GM19043 (cell line): ENCODE data around the gene RALB.
"Not testable (repeated sequence)": the region's sequence is repeated elsewhere in the genome, so short reads cannot be mapped to it uniquely, and the experiment has no call there.

ENCODE experiments used
- ATAC-seq: cut with Tn5 transposase; IDR thresholded peaks from one replicate; pipeline ENCODE4 v1.9.1; 2021; ENCODE audit warnings: low read depth; ENCODE audit not compliant: unreplicated experiment

The RALB gene

GRCh38 chr2:120224735-120225548 is 27.7 kb upstream of the RALB start:
- no peak for ATAC-seq

GRCh38 chr2:120225549-120226065 is 27.0 kb upstream of the RALB start:
- ATAC-seq, result no peak

DNA sequence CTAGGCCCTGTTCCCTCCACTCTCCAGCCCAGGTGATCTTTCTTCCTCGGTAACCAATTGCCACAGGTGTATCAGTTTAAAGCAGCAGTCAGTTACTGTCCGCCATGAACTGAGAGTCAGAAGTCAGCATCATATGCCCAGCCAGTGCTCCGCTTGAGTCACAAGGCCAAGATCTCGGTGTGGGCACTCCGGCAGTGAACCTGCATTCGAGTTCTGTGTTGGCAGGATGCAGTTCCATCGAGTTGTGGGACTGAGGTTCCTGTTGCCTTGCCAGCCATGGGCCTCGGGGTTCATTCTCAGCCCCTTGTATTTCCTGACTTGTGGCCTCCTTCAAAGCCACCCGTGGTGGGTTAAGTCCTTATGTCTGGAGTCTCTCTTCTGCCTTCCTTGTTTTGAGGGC is 26.3 kb upstream of the RALB start:
- no peak for ATAC-seq

- ATAC-seq, result no peak
Observed at GRCh38 chr2:120227111-120227991, 25.3 kb upstream of the RALB start.

DNA sequence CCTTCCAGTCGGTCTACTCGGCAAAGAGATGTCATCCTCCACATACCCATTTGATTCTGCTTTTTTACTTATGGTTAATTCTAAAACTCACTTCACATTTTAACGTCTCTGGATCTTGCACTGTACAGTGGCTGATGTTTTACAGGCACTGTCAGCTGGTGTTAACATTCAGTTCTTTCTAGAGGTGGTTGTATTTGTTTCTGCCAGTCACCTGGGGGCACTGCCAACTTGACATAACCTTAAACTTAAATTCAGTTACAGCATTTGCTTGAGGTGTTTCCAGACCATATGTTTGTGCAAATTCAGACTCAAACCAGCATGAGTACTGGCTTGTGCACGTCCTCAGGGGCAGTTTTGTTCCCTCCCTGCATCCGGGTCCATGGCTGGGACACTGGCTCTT is 24.1 kb upstream of the RALB start:
- ATAC-seq, result no peak

DNA sequence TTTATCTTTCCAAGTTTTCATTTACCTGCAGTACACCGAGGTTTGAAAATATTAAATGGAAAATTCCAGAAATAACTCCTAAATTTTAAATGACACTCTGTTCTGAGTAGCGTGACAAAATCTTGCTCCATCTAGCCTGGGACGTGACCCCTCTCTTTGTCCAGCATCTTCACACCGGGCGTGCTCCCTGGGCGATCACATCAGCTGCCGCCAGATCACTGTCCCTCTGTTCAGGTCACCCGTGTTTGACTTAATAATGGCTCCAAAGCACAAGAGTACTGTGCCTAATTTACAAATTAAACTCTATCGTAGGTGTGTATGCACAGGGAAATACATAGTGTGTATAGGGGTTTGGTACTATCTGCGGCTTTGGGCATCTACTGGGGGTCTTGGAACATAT is 23.3 kb upstream of the RALB start:
- no peak for ATAC-seq

- ATAC-seq, result no peak
Observed at GRCh38 chr2:120230515-120231471, 21.9 kb upstream of the RALB start.

DNA sequence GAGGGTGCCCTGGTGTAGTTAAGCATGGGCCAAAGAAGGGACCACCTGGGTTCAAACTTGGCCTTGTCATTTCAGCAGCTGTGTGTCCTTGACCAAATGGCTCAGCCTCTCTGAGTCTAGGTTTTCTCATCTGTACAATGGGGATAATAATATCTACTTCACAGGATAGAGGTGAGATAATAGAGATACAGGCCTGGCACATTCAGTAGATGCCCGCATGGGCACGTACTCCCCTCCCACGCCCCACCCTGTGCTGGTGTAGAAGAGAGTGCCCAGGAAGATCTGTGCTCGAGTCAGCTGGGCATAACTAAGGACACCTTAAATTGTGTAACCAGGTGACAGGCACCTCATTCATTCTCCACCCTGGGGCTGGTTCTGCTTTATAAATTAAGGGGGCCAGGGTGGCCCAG is 21.1 kb upstream of the RALB start:
- peak; percentile 3 for ATAC-seq

GRCh38 chr2:120231974-120232635 is 20.5 kb upstream of the RALB start:
- peak; percentile 83 for ATAC-seq

DNA sequence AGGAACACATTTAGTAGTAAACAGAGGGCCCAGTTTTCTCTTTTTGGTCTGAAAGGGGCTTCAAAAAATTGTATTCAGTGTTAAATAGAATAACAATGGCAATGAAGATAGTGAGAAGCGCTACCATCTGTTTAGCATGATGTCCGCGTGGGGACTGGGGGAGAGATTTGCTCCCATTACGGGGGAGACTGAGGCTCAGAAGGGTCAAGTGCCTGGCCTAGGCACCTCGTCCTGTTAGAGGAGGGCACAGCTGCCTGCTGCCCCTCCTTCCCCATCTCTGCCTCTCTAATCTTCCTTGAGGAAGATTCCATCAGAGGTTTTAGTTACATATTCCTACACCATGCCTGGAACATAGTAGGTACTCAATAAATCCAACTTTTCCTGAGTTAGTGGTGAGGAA is 19.4 kb upstream of the RALB start:
- ATAC-seq, result no peak

DNA sequence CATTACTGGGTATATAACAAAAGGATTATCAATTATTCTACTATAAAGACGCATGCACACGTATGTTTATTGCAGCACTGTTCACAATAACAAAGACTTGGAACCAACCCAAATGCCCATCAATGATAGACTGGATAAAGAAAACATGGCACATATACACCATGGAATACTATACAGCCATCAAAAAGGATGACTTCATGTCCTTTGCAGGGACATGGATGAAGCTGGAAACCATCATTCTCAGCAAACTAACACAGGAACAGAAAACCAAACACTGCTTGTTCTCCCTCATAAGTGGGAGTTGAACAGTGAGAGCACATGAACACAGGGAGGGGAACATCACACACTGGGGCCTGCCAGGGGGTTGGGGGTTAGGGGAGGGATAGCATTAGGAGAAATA is 17.5 kb upstream of the RALB start:
- not testable (repeated sequence) for ATAC-seq

DNA sequence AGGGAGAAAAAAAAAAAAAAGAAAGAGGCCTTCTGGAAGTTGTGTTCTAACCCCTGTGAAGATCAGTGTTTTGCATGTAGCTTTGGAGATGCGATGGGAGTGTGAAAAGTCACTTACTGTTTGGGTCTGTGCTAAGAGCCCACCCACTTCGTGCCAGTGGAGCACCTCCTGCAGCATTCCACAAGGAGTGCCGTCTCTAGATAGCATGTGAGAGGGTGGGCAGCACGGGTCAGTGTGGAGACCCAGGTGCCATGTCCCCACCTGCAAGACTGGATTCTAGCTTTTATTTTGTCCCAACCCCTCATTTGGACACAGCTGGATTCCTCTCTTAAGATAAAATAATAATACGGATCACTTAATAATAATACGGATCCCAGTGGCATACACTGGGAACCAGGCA is 17.0 kb upstream of the RALB start:
- no peak for ATAC-seq

GRCh38 chr2:120236316-120236715 is 16.3 kb upstream of the RALB start:
- ATAC-seq, result no peak

- ATAC-seq, result no peak
Observed at GRCh38 chr2:120236791-120237190, 15.9 kb upstream of the RALB start.

DNA sequence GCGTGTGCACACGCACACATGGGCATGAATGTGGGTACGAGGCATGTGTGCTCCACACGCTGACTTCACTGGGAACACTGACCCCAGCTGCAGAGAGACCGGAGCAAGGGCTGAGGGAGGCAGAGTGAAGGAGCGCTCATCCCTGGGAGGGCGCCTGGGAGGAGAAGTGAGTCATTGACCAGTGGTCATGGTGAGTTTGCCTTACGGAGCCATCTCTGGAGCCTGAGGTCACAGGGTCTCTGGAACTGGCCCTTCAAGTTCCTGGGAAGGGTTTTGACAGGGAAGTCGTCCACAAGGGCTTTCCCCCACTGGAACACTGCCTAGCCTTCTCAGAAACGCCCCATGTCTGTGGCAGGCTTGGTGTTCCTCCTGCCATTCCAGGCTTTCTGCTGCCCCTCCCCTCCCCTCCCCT is 15.2 kb upstream of the RALB start:
- ATAC-seq, result no peak

DNA sequence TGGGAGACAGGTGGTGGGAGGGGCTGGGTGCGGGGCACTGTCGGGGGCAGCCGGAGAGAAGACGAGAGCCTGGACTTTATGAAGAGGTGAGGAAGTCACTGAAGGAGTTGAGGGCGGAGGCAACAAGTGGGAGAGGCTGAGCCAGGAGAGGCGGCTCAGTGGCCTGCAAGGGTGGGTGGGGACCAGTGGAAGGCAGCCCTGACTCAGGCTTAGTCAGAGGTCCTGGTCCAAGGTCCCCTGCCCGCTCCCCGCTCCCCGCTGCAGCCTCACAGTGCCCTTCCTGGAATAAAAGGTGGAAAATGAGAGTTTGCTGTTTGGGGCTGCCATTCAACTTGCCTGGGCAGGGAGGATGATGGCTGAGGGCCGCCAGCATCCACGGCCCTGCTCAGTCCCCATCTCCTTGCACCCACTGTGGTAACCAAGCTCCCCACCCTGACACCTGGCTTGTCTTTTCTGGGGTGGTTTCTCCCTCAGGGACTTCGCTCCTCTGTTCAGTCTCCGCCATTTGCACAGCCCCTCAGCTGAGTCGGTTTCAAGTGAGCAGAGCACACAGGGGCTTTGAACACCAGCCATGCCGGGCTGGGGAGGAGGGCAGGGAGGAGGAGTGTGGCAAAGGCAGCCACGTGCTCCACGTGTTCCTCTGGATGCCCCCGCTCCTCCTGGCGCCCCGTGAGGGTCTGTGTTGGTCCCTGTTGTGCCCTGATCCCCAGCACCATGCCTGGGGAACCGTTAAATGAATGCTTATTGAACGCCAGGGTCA is 13.7 kb upstream of the RALB start:
- ATAC-seq, result no peak

GRCh38 chr2:120239488-120240287 is 13.0 kb upstream of the RALB start:
- ATAC-seq, result no peak

GRCh38 chr2:120240901-120241429 is 11.7 kb upstream of the RALB start:
- no peak for ATAC-seq
